H1 (cell line): Measurements from ENCODE around the gene TEX22. TPM values are rescaled to one million over a fixed set of nuclear protein-coding genes. Genes with fewer than 3 reads are reported as not detected.
A peak's percentile ranks its signal among the peaks of the same experiment; 100 is the strongest.

Source experiments
- CTCF ChIA-PET: fragments of 300-600 bp; sonication (Branson Sonifier 250); formaldehyde crosslinking; loops from one replicate; lab custom pipeline; 2021; ENCODE audit not compliant: partially characterized antibody; lab: Charles Lee
- POLR2A ChIA-PET: fragments of 300-600 bp; sonication (Branson Sonifier 250); formaldehyde crosslinking; loops from one replicate; lab custom pipeline; 2021; ENCODE audit warnings: inconsistent platforms; ENCODE audit not compliant: partially characterized antibody; lab: Charles Lee
- DNase-seq, 2 experiments: peaks; one replicate each; pipeline versions ENCODE4 v3.0.0 to v3.0.0-alpha.2; 2010 to 2022; ENCODE audit warnings: low spot score in 2 of 2, low read depth in 1 of 2, mixed read lengths in 1 of 2
- FAIRE-seq: peaks from 2 replicates; lab custom pipeline; 2011; peaks lifted over from hg19 to GRCh38; lab: Jason Lieb, UNC
- H2AFZ ChIP-seq: 2 replicates; pipeline ENCODE4 v1.8.1; 2012; ENCODE audit warnings: low read length, inconsistent platforms
- H2AK5ac ChIP-seq: 2 replicates; pipeline ENCODE4 v1.6.1; 2013; ENCODE audit warnings: low read depth, low read length
- H2BK120ac ChIP-seq: replicated peaks from 2 replicates; pipeline ENCODE3; 2013; ENCODE audit warnings: low read depth, low read length, inconsistent platforms
- H2BK12ac ChIP-seq: 2 replicates; pipeline ENCODE4 v1.6.1; 2013; ENCODE audit warnings: low read depth, low read length
- H2BK15ac ChIP-seq: 2 replicates; pipeline ENCODE4 v1.6.1; 2013; ENCODE audit warnings: low read length
- H2BK20ac ChIP-seq: 2 replicates; pipeline ENCODE4 v1.6.1; 2013; ENCODE audit warnings: low read length
- H2BK5ac ChIP-seq: 2 replicates; pipeline ENCODE4 v1.6.1; 2013; ENCODE audit warnings: low read depth, low read length
- H3K14ac ChIP-seq: 2 replicates; pipeline ENCODE4 v1.6.1; 2013; ENCODE audit warnings: inconsistent platforms; ENCODE audit not compliant: insufficient read length
- H3K18ac ChIP-seq: 2 replicates; pipeline ENCODE4 v1.6.1; 2013; ENCODE audit warnings: low read length; ENCODE audit errors: extremely low read depth
- H3K23ac ChIP-seq: 2 replicates; pipeline ENCODE4 v1.6.1; 2013; ENCODE audit warnings: inconsistent platforms; ENCODE audit not compliant: insufficient read length
- H3K23me2 ChIP-seq: 2 replicates; pipeline ENCODE4 v1.6.1; 2013; ENCODE audit warnings: low read depth, low read length
- H3K27ac ChIP-seq: 2 replicates; pipeline ENCODE4 v1.6.1; 2011; ENCODE audit warnings: low read depth, low read length, inconsistent platforms
- H3K27me3 ChIP-seq, 4 experiments: replicated peaks in 1 of 4; 1 replicate in 1 of 4; 2 replicates in 3 of 4; pipeline versions ENCODE4 v1.6.1 to v1.8.1; 2011 to 2013; ENCODE audit warnings: low read length in 3 of 4, mild to moderate bottlenecking in 3 of 4, inconsistent platforms in 2 of 4, mixed read lengths in 2 of 4, moderate library complexity in 1 of 4; ENCODE audit not compliant: control insufficient read depth in 3 of 4, insufficient read depth in 3 of 4; ENCODE audit errors: extremely low read depth in 1 of 4
- H3K36me3 ChIP-seq, 4 experiments: 2 replicates each; pipeline versions ENCODE4 v1.6.1 to v1.8.1; 2011 to 2013; ENCODE audit warnings: mild to moderate bottlenecking in 4 of 4, low read length in 3 of 4, moderate library complexity in 2 of 4, control low read depth in 1 of 4, inconsistent platforms in 1 of 4; ENCODE audit not compliant: insufficient read depth in 4 of 4, control insufficient read depth in 2 of 4
- H3K4ac ChIP-seq: replicated peaks from 2 replicates; pipeline ENCODE3; 2013; ENCODE audit warnings: low read length, low read depth, mixed read lengths, inconsistent platforms; ENCODE audit not compliant: insufficient read length
- H3K4me1 ChIP-seq, 4 experiments: replicated peaks in 1 of 4; 1 replicate in 1 of 4; 2 replicates in 3 of 4; pipeline versions ENCODE4 v1.6.1 to v1.8.1; 2011 to 2013; ENCODE audit warnings: low read length in 3 of 4, inconsistent platforms in 2 of 4, mixed read lengths in 1 of 4; ENCODE audit not compliant: insufficient read depth in 4 of 4, control insufficient read depth in 3 of 4
- H3K4me2 ChIP-seq, 2 experiments: 2 replicates each; pipeline versions ENCODE4 v1.6.1 to v1.8.1; 2011 to 2013; ENCODE audit warnings: low read depth in 2 of 2, low read length in 2 of 2, control low read depth in 1 of 2, inconsistent platforms in 1 of 2, mild to moderate bottlenecking in 1 of 2; ENCODE audit not compliant: insufficient read depth in 1 of 2
- H3K4me3 ChIP-seq, 4 experiments: fragments of 200-600, 300-600 bp in 1 of 4; sonication (generic), shearing (Covaris generic), sonication (Bioruptor Twin) in 1 of 4; 2 replicates each; pipeline versions ENCODE4 v1.5.1 to v1.8.1; 2011 to 2016; ENCODE audit warnings: low read length in 4 of 4, low read depth in 3 of 4, control low read depth in 2 of 4, inconsistent platforms in 2 of 4, mild to moderate bottlenecking in 2 of 4, mixed read lengths in 1 of 4, moderate library complexity in 1 of 4; ENCODE audit not compliant: insufficient read depth in 2 of 4; ENCODE audit errors: extremely low read depth in 1 of 4
- H3K56ac ChIP-seq: replicated peaks from 2 replicates; pipeline ENCODE3; 2013; ENCODE audit warnings: low read depth, mild to moderate bottlenecking, mixed read lengths, low read length, inconsistent platforms; ENCODE audit not compliant: insufficient read length
- H3K79me1 ChIP-seq: 2 replicates; pipeline ENCODE4 v1.6.1; 2013; ENCODE audit warnings: low read depth, low read length, control low read depth
- H3K79me2 ChIP-seq, 2 experiments: 2 replicates each; pipeline versions ENCODE4 v1.6.1 to v1.8.1; 2012 to 2013; ENCODE audit warnings: low read length in 2 of 2, mild to moderate bottlenecking in 2 of 2, inconsistent platforms in 1 of 2; ENCODE audit not compliant: insufficient read depth in 2 of 2, control insufficient read depth in 1 of 2
- H3K9ac ChIP-seq, 4 experiments: replicated peaks in 1 of 4; 1 replicate in 1 of 4; 2 replicates in 3 of 4; pipeline versions ENCODE4 v1.6.1 to v1.8.1; 2011 to 2013; ENCODE audit warnings: low read depth in 3 of 4, low read length in 3 of 4, control low read depth in 2 of 4, mild to moderate bottlenecking in 2 of 4, moderate library complexity in 2 of 4, inconsistent platforms in 1 of 4; ENCODE audit errors: extremely low read depth in 1 of 4
- H3K9me3 ChIP-seq, 2 experiments: 2 replicates each; pipeline versions ENCODE4 v1.6.1 to v1.8.1; 2012 to 2013; ENCODE audit warnings: mild to moderate bottlenecking in 2 of 2, moderate library complexity in 2 of 2, control low read depth in 1 of 2, inconsistent platforms in 1 of 2, low read depth in 1 of 2, low read length in 1 of 2, mixed read lengths in 1 of 2; ENCODE audit not compliant: insufficient read depth in 2 of 2
- H4K20me1 ChIP-seq, 2 experiments: replicated peaks in 1 of 2; 2 replicates each; pipeline versions ENCODE3 to v1.8.1; 2011 to 2013; ENCODE audit warnings: inconsistent platforms in 2 of 2, low read length in 2 of 2, mild to moderate bottlenecking in 1 of 2; ENCODE audit not compliant: insufficient read depth in 2 of 2, control insufficient read depth in 1 of 2
- H4K5ac ChIP-seq: 2 replicates; pipeline ENCODE4 v1.6.1; 2013; ENCODE audit warnings: low read length, low read depth, mixed read lengths, inconsistent platforms; ENCODE audit not compliant: insufficient read length
- H4K8ac ChIP-seq: 2 replicates; pipeline ENCODE4 v1.8.0; 2013; ENCODE audit warnings: mild to moderate bottlenecking, moderate library complexity, low read length, inconsistent platforms; ENCODE audit not compliant: insufficient read depth; ENCODE audit errors: extremely low read depth
- H4K91ac ChIP-seq: replicated peaks from 2 replicates; pipeline ENCODE3; 2013; ENCODE audit warnings: low read length, mixed read lengths, inconsistent platforms; ENCODE audit not compliant: insufficient read length
- CHD2 ChIP-seq: IDR thresholded peaks from 2 replicates; pipeline ENCODE4 v1.6.1; 2012; ENCODE audit warnings: low read length, improper control_type of control experiment
- E2F6 ChIP-seq: IDR thresholded peaks from 2 replicates; pipeline ENCODE4 v1.6.1; 2012; ENCODE audit warnings: inconsistent platforms
- GABPA ChIP-seq: IDR thresholded peaks from 2 replicates; pipeline ENCODE4 v1.6.1; 2011; ENCODE audit warnings: mild to moderate bottlenecking, low read length, moderate library complexity, borderline replicate concordance; ENCODE audit not compliant: insufficient read depth
- MAFK ChIP-seq: IDR thresholded peaks from 2 replicates; pipeline ENCODE4 v1.6.1; 2012; ENCODE audit warnings: low read depth, mild to moderate bottlenecking, improper control_type of control experiment, low read length
- MAX ChIP-seq: IDR thresholded peaks from 2 replicates; pipeline ENCODE4 v1.6.1; 2012; ENCODE audit warnings: inconsistent platforms
- NANOG ChIP-seq: IDR thresholded peaks from 2 replicates; pipeline ENCODE4 v1.6.1; 2011; ENCODE audit warnings: low read length, low read depth, mild to moderate bottlenecking, inconsistent platforms; ENCODE audit not compliant: insufficient read depth, poor library complexity, severe bottlenecking
- TCF12 ChIP-seq: IDR thresholded peaks from 2 replicates; pipeline ENCODE4 v1.6.1; 2011; ENCODE audit warnings: low read depth, mild to moderate bottlenecking, low read length
- WGBS, 2 experiments: shearing (Covaris generic) in 1 of 2; methylation state at CpG; one replicate each; pipeline versions ENCODE4 v1.1.6 to v1.1.7; 2013 to 2015; ENCODE audit warnings: low lambda C conversion rate in 2 of 2, mixed read lengths in 2 of 2, inconsistent platforms in 1 of 2, low coverage in 1 of 2, missing lambda C conversion rate in 1 of 2; ENCODE audit not compliant: insufficient replicate concordance in 2 of 2, insufficient coverage in 1 of 2, insufficient read length in 1 of 2; ENCODE audit errors: extremely low coverage in 1 of 2, missing lambda C conversion rate in 1 of 2; 5-methylcytosine and 5-hydroxymethylcytosine counted together
- polyA plus RNA-seq, 7 experiments: library from polyadenylated mRNA; depleted of rRNA in 3 of 7; stranded (reverse) in 5 of 7; unstranded in 2 of 7; fragments of >200 nt in 5 of 7; fragments of 200-250 nt in 2 of 7; gene quantifications; 1 replicate in 5 of 7; 2 replicates in 1 of 7; 4 replicates in 1 of 7; pipeline versions ENCODE4 v1.2.1 to v1.2.3, GENCODE V29; 2011 to 2013; ENCODE audit warnings: missing spikeins in 2 of 7, mixed read lengths in 2 of 7
- total RNA-seq: library from RNA; stranded (reverse); fragmentation: NEBNext Ultra II Directional; extraction: Animal tissue kit (Norgen Biotek cat#: 25700); gene quantifications from 2 replicates; pipeline ENCODE4 v1.2.1, GENCODE V29; 2021

Gene TEX22
- total and polyA plus RNA-seq, 2 of the 8 experiments (the other 6 are each of a cell fraction or from before 2014, with no cell fraction given): 0.24 to 0.39 TPM

- Histone ChIP-seq H3K23me2 (no peaks in the 10 kb centered on the region), H2BK120ac (no peak overlapping the region), H2AFZ (no peak overlapping the region), H4K20me1 (peaks cover 45 to 61% of the 10 kb centered on the region in 2 experiments), H3K27ac (no peak overlapping the region), H3K9ac (no peak overlapping the region), H3K4me3 (no peak overlapping the region), H3K79me2 (peaks cover 16 to 62% of the 10 kb centered on the region in 2 experiments), H4K8ac (no peak overlapping the region; the same call in 1 of the 2 replicates), H3K4me1 (peaks cover 0 to 7% (median 4%) of the 10 kb centered on the region in 4 experiments; a peak in 5 of 7 replicates), H3K4ac (no peak overlapping the region), H2BK20ac (no peak overlapping the region), H2BK5ac (0 out of 2 replicates have a peak overlapping the region, but pooled peaks have one; percentile 15), H4K5ac (no peak overlapping the region), H3K79me1 (peaks cover 29% of the 10 kb centered on the region), H4K91ac (no peak overlapping the region), H3K27me3 (no peaks in the 10 kb centered on the region), H3K56ac (no peak overlapping the region), H3K4me2 (no peak overlapping the region), H2BK12ac (no peak overlapping the region), H3K23ac (no peak overlapping the region), H3K14ac (no peak overlapping the region), H3K18ac (no peak overlapping the region), H2BK15ac (no peak overlapping the region), H3K36me3 (peaks cover 0 to 5% (median 0%) of the 10 kb centered on the region in 4 experiments; a peak in 3 of 8 replicates), H2AK5ac (no peak overlapping the region), H3K9me3 (no peaks in the 10 kb centered on the region)
- CTCF ChIA-PET: interaction anchor here (1.6 to 1.8 kb wide), 2 partner anchors 33 to 52 kb away, joined by 3 to 10 read pairs; no protein-coding TSS in a partner anchor
- FAIRE-seq (no peak), DNase-seq (no peak)
- WGBS, 2 experiments: 95% methylated on average over 27 of the region's 31 CpGs; no CpG with 5 or more reads in 1 of the 2 experiments
- POLR2A ChIA-PET: interaction anchor here (0.8 to 5.7 kb wide), 5 partner anchors 12 to 71 kb away, joined by 3 to 43 read pairs (median 4); no protein-coding TSS in a partner anchor
- TF ChIP-seq CHD2 (no peak), MAFK (no peak), TCF12 (no peak), GABPA (no peak), E2F6 (no peak), NANOG (no peak), MAX (no peak)
These were observed 38.8 kb downstream of the TEX22 start for GRCh38 chr14:105436891-105437722.
